CD14-positive monocyte (primary cell): ENCODE measurements around the gene SPATA19. TPM values are rescaled to one million over a fixed set of nuclear protein-coding genes. Genes with fewer than 3 reads are reported as not detected.

Source experiments
- DNase-seq, 3 donors: peaks; one replicate each; pipeline ENCODE4 v3.0.0-alpha.2; 2011 to 2022
- H2AFZ ChIP-seq: 2 replicates; pipeline ENCODE4 v1.6.0; 2012; ENCODE audit warnings: mild to moderate bottlenecking, low read depth, low read length, inconsistent platforms; ENCODE audit not compliant: insufficient read depth, poor library complexity, severe bottlenecking
- H3K27ac ChIP-seq, 2 donors: 1 replicate in 1 of 2; 2 replicates in 1 of 2; pipeline ENCODE4 v1.5.1; 2012 to 2013; ENCODE audit warnings: low read length in 2 of 2, control low read depth in 1 of 2, inconsistent platforms in 1 of 2, low read depth in 1 of 2, mild to moderate bottlenecking in 1 of 2
- H3K27me3 ChIP-seq, 2 donors: one replicate each; pipeline versions ENCODE4 v1.6.0 to v1.6.1; 2011 to 2013; ENCODE audit warnings: low read length in 2 of 2; ENCODE audit not compliant: control insufficient read depth in 2 of 2, insufficient read depth in 2 of 2
- H3K36me3 ChIP-seq, 2 donors: replicated peaks in 1 of 2; 1 replicate in 1 of 2; 2 replicates in 1 of 2; pipeline versions ENCODE4 v1.5.1 to v1.6.1; 2012 to 2013; ENCODE audit warnings: low read length in 2 of 2, control low read depth in 1 of 2, inconsistent platforms in 1 of 2, mild to moderate bottlenecking in 1 of 2; ENCODE audit not compliant: insufficient read depth in 2 of 2, control insufficient read depth in 1 of 2
- H3K4me1 ChIP-seq, 2 donors: 1 replicate in 1 of 2; 2 replicates in 1 of 2; pipeline versions ENCODE4 v1.5.1 to v1.6.1; 2012 to 2013; ENCODE audit warnings: low read length in 2 of 2, control low read depth in 1 of 2, inconsistent platforms in 1 of 2, mild to moderate bottlenecking in 1 of 2, moderate library complexity in 1 of 2; ENCODE audit not compliant: insufficient read depth in 2 of 2, control insufficient read depth in 1 of 2
- H3K4me2 ChIP-seq: replicated peaks from 2 replicates; pipeline ENCODE3; 2012; ENCODE audit warnings: low read length, moderate library complexity, mild to moderate bottlenecking; ENCODE audit not compliant: poor library complexity, severe bottlenecking; ENCODE audit errors: extremely low read depth
- H3K4me3 ChIP-seq, 3 experiments: fragments of 200-600 bp in 1 of 3; sonication (generic) in 1 of 3; replicated peaks in 1 of 3; 1 replicate in 2 of 3; 2 replicates in 1 of 3; pipeline ENCODE4 v1.5.1; 2011 to 2013; ENCODE audit warnings: low read length in 3 of 3, mild to moderate bottlenecking in 3 of 3, control low read depth in 2 of 3, low read depth in 2 of 3, inconsistent platforms in 1 of 3, moderate library complexity in 1 of 3
- H3K79me2 ChIP-seq: 2 replicates; pipeline ENCODE4 v1.6.0; 2012; ENCODE audit warnings: mild to moderate bottlenecking, control low read depth, inconsistent platforms, low read length, moderate library complexity; ENCODE audit not compliant: insufficient read depth
- H3K9ac ChIP-seq: 2 replicates; pipeline ENCODE4 v1.6.0; 2017; ENCODE audit warnings: low read length, mild to moderate bottlenecking; ENCODE audit not compliant: insufficient read depth, poor library complexity, severe bottlenecking
- H3K9me3 ChIP-seq, 2 donors: replicated peaks in 1 of 2; 1 replicate in 1 of 2; 2 replicates in 1 of 2; pipeline versions ENCODE4 v1.5.1 to v1.6.1; 2012 to 2013; ENCODE audit warnings: low read length in 2 of 2, control low read depth in 1 of 2; ENCODE audit not compliant: control insufficient read depth in 1 of 2, insufficient read depth in 1 of 2
- H4K20me1 ChIP-seq: 2 replicates; pipeline ENCODE4 v1.6.0; 2012; ENCODE audit warnings: mild to moderate bottlenecking, low read length, control low read depth, moderate library complexity; ENCODE audit not compliant: insufficient read depth
- H3K27ac Mint-ChIP-seq, 7 donors: one replicate each; pipeline ENCODE4 v1.8.0; 2020; ENCODE audit warnings: mild to moderate bottlenecking in 7 of 7, mixed read lengths in 7 of 7, moderate library complexity in 6 of 7, inconsistent platforms in 2 of 7
- H3K27me3 Mint-ChIP-seq, 3 donors: one replicate each; pipeline ENCODE4 v1.8.0; 2021 to 2022; ENCODE audit warnings: low read depth in 3 of 3, mild to moderate bottlenecking in 3 of 3, mixed read lengths in 3 of 3, moderate library complexity in 3 of 3, inconsistent platforms in 1 of 3
- H3K36me3 Mint-ChIP-seq, 2 donors: one replicate each; pipeline ENCODE4 v1.8.0; 2020; ENCODE audit warnings: mixed read lengths in 2 of 2, inconsistent platforms in 1 of 2, mild to moderate bottlenecking in 1 of 2
- H3K4me1 Mint-ChIP-seq: one replicate; pipeline ENCODE4 v1.8.0; 2020; ENCODE audit warnings: mild to moderate bottlenecking, mixed read lengths
- H3K4me3 Mint-ChIP-seq, 2 donors: one replicate each; pipeline ENCODE4 v1.8.0; 2020; ENCODE audit warnings: mild to moderate bottlenecking in 2 of 2, mixed read lengths in 2 of 2, moderate library complexity in 1 of 2
- H3K9me3 Mint-ChIP-seq, 7 donors: one replicate each; pipeline ENCODE4 v1.8.0; 2020 to 2022; ENCODE audit warnings: mixed read lengths in 7 of 7, mild to moderate bottlenecking in 6 of 7, moderate library complexity in 6 of 7, inconsistent platforms in 2 of 7
- WGBS: methylation state at CpG from one replicate; pipeline ENCODE4 v1.1.5; 2013; ENCODE audit warnings: missing lambda C conversion rate; ENCODE audit not compliant: insufficient coverage; 5-methylcytosine and 5-hydroxymethylcytosine counted together
- intact Hi-C, 2 donors: fragments of 100-400 bp; cut with micrococcal nuclease; formaldehyde crosslinking; loops; one replicate each; pipeline versions ENCODE4 v1.15.0 to v1.15.1; 2023
- polyA plus RNA-seq, 3 donors: library from polyadenylated mRNA; depleted of rRNA in 1 of 3; unstranded in 2 of 3; stranded (reverse) in 1 of 3; fragments of 300-500 nt in 2 of 3; fragments of >200 nt in 1 of 3; fragmentation: Illumina TruSeq in 2 of 3; gene quantifications; 1 replicate in 2 of 3; 2 replicates in 1 of 3; pipeline ENCODE4 v1.2.3, GENCODE V29; 2012 to 2021
- TF ChIP-seq, protein P1 (sequence below): fragments of 200-600 bp; IDR thresholded peaks from one replicate; pipeline ENCODE4 v1.8.0; 2022; ENCODE audit warnings: antibody characterized with exemption, mild to moderate bottlenecking

Gene SPATA19
- polyA plus RNA-seq, 3 donors, result not detected

GRCh38 chr11:133823211-133823610 lies 22.1 kb downstream of the SPATA19 start:
- no peaks in the 10 kb centered on the region for H3K36me3 ChIP-seq
- Mint-ChIP-seq H3K27me3 (peaks cover 0 to 2% (median 0%) of the 10 kb centered on the region in 3 donors), H3K4me1 (no peaks in the 10 kb centered on the region), H3K9me3 (no peaks in the 10 kb centered on the region), H3K27ac (no peak overlapping the region), H3K36me3 (no peaks in the 10 kb centered on the region), H3K4me3 (no peak overlapping the region)
- intact Hi-C loops, result loop anchor here in 1 of 2 donors (5.0 kb wide), 1 partner anchor 701 kb away; no protein-coding TSS in a partner anchor
- H3K27ac ChIP-seq, result no peak overlapping the region
- H3K9ac ChIP-seq, result no peak overlapping the region
- H3K79me2 ChIP-seq, result no peaks in the 10 kb centered on the region
- H2AFZ ChIP-seq, result no peak overlapping the region
- no peaks in the 10 kb centered on the region for H3K9me3 ChIP-seq
- no peaks in the 10 kb centered on the region for H4K20me1 ChIP-seq
- no peak overlapping the region for H3K4me2 ChIP-seq
- 86% methylated on average over 6 of the region's 6 CpGs for WGBS
- TF ChIP-seq, protein P1, sequence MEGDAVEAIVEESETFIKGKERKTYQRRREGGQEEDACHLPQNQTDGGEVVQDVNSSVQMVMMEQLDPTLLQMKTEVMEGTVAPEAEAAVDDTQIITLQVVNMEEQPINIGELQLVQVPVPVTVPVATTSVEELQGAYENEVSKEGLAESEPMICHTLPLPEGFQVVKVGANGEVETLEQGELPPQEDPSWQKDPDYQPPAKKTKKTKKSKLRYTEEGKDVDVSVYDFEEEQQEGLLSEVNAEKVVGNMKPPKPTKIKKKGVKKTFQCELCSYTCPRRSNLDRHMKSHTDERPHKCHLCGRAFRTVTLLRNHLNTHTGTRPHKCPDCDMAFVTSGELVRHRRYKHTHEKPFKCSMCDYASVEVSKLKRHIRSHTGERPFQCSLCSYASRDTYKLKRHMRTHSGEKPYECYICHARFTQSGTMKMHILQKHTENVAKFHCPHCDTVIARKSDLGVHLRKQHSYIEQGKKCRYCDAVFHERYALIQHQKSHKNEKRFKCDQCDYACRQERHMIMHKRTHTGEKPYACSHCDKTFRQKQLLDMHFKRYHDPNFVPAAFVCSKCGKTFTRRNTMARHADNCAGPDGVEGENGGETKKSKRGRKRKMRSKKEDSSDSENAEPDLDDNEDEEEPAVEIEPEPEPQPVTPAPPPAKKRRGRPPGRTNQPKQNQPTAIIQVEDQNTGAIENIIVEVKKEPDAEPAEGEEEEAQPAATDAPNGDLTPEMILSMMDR, result no peak
- DNase-seq, result no peak
- no peak overlapping the region for H3K4me3 ChIP-seq
- H3K4me1 ChIP-seq, result no peaks in the 10 kb centered on the region
- no peaks in the 10 kb centered on the region for H3K27me3 ChIP-seq

DNA sequence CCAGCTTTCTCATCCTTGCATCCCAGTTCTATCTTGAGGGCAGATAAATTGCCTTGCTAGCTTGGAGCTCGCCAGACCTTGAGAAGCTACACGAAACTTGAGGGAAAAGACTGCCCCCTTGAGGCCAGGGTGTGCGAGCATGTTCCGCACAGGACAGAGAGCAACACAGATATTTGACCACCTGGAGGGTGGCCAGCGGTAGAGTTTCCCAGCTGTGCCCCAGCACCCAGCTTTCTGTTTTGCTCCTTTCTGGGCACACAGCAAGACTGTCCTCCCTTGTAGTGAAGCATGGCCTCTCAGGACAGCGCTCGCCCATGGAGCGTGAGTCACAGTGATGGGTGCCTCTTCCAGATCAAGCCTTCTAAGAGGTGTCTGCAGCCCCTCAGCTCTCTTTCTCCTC lies 23.5 kb downstream of the SPATA19 start:
- WGBS, result 35% methylated on average over 8 of the region's 8 CpGs
- intact Hi-C loops, result loop anchor here in 1 of 2 donors (5.0 kb wide), 1 partner anchor 699 kb away; no protein-coding TSS in a partner anchor
- H3K9me3 Mint-ChIP-seq, result no peaks in the 10 kb centered on the region

More for the DNA sequence above, 23.5 kb downstream of the SPATA19 start:
- Mint-ChIP-seq H3K4me1 (no peaks in the 10 kb centered on the region), H3K27me3 (peaks cover 0 to 2% (median 0%) of the 10 kb centered on the region in 3 donors), H3K36me3 (no peaks in the 10 kb centered on the region), H3K27ac (no peak overlapping the region), H3K4me3 (no peak overlapping the region)
- DNase-seq, result no peak
- no peaks in the 10 kb centered on the region for H3K27me3 ChIP-seq
- H3K4me2 ChIP-seq, result no peak overlapping the region
- H3K4me3 ChIP-seq, result no peak overlapping the region
- no peak overlapping the region for H2AFZ ChIP-seq
- TF ChIP-seq, protein P1, result peak; percentile 44
- H3K79me2 ChIP-seq, result no peaks in the 10 kb centered on the region
- no peaks in the 10 kb centered on the region for H3K36me3 ChIP-seq
- H3K27ac ChIP-seq, result no peak overlapping the region
- H3K9me3 ChIP-seq, result no peaks in the 10 kb centered on the region
- H4K20me1 ChIP-seq, result no peaks in the 10 kb centered on the region
- no peaks in the 10 kb centered on the region for H3K4me1 ChIP-seq
- no peak overlapping the region for H3K9ac ChIP-seq
